Measurements from ENCODE around the gene RPRD1B. TPM values are rescaled to one million over a fixed set of nuclear protein-coding genes. Genes with fewer than 3 reads are reported as not detected.
A peak's percentile ranks its signal among the peaks of the same experiment; 100 is the strongest.
"Not testable (repeated sequence)": the region's sequence is repeated elsewhere in the genome, so short reads cannot be mapped to it uniquely, and the experiment has no call there.

The RPRD1B gene
- total RNA-seq, 1 donor from 2014 or later: 46.3 TPM

DNA sequence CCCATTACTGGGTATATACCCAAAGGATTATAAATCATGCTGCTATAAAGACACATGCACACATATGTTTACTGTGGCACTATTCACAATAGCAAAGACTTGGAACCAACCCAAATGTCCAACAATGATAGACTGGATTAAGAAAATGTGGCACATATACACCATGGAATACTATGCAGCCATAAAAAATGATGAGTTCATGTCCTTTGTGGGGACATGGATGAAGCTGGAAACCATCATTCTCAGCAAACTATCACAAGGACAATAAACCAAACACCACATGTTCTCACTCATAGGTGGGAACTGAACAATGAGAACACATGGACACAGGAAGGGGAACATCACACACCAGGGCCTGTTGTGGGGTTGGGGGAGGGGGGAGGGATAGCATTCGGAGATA, 73.8 kb downstream of the RPRD1B start:
- not testable (repeated sequence) for DNase-seq

DNA sequence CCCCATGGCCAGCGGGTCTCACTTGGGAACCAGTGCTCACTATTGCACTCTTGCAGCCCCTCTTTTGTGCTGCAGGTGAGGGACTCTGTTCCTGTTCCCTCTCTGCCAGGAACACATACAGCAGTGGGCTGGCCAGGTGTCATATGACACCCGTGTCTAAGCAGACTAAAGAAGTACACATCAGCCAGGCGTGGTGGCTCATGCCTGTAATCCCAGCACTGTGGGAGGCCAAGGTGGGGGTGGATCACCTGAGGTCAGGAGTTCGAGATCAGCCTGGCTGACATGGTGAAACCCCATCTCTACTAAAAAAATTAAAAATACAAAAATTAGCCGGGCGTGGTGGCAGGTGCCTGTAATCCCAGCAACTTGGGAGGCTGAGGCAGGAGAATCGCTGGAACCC, 74.4 kb downstream of the RPRD1B start:
- DNase-seq: not testable (repeated sequence)

DNA sequence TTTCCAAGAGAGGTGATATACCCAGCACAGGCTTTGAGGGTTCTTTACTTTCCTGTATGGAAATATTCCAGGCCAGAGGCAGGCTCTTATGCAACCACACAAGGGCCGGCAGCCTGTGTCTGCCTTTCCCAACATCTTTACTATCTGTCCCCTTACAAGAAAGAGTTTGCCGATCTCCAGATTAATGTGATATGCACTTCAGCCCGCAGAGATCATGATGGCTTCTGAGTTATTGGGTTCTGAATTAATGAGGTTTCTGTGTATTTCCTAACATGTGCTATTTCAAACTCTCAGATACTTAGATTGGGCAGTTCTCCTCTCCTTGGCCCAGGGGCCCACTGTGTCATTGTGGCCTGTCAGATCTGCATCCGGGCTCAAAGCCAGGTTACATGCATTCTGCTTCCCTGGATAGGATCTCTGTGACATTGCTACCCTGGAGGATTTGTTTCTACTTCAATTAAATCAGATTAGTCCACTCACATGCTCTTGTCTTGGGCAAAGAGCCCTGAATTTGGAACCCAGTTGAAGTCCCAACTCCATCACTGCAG, 75.0 kb downstream of the RPRD1B start:
- DNase-seq: no peak

DNA sequence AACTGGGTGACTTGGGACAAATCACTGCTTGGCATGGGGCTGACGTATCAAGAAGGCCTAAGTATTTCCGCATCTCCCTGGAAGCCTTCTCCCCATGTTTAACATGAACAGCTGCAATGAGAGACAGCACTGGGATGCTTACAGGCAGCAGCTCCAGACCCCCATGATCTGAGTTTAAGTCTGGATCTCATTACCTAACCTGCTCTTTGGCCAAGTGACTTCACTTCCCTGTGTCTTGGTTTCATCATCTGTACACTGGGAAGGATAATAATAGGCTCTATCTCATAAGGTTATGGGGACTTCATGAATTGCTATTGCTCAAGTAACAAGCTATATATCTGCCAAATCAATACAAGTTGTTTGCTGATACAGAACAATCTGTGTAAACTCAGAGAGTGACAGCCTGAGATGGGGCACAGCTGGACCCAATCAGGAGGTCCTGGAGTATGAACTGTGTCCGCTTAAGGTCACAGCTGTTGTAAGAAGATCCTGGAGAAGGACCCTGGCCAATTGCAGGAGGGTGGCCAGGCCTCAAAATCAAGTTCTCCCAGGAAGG, 75.5 kb downstream of the RPRD1B start:
- peak; percentile 94 for DNase-seq

DNA sequence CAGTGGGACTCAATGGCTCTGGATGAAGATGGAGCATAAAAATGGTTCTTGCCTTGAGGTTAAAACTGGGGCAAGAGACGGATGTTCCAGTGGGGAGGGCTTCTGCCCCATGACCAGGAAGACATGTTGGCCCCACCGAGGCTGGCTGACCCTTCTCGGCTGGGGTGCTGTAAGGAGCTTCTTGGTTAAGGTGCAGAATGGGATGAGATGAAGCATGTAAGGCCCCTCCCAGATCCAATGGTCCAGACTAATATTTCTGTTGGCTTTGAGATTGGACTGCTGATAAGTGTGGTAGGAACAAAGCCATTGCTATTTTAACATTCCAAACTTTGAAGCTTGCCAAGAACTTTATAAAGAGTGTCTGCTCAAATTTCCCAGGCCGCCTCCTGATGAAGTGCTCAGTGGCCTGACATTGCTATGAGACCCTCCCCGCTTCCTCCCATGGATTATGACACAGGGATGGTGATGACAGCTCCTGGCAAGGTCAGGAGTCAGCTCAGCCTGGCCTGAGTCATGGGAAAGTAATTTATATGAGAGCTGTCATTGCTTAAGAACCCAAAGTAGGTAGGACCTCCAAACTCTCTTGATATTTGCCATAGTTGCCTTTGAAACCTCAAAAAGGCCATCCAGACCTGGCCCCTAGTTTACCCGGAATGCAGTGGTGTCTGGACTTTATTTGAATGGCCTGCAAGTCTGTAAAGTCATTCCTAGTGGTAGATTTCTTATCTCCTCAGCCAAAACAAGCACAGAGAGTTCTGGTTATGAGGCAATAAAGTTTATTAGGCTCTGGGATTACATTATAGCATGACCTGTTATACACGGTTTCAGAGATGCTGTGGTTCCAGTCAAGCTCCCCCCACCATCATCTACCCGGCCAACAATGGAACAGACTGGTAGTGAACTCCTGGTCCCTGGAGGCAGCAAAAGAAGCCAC, 76.3 kb downstream of the RPRD1B start:
- peak; percentile 91 for DNase-seq

DNA sequence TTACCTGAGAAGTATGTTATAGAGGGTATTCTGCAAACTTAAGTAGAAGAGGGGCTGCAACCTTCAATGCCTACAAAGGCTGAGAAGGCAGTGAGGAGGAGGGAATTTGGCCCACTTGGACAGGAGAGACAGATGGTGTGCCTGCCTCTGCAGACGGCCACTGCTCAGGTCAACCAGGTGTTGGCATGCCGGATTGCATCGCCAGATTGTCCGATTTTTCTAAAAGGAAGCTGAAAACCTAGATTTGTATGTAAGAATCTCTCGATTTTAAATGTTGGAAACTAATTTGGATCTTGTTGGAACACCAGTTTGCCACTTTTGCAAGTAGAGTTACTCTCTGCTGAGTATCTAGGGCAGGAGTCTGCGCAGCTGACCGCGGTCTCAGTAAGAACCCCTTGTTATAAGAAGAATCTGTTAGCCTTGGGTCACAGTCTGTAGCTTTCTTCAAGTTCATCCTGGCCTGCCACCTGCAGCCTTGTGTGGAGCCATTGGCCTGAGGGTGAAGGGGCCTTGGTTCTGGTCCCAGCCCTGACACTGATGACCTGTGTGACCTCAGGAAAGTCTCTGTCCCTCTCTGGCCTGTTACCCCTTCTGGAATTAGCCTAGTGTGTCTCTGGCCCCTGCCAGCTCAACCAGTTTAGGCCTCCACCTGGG, 77.1 kb downstream of the RPRD1B start:
- DNase-seq: peak; percentile 18

DNA sequence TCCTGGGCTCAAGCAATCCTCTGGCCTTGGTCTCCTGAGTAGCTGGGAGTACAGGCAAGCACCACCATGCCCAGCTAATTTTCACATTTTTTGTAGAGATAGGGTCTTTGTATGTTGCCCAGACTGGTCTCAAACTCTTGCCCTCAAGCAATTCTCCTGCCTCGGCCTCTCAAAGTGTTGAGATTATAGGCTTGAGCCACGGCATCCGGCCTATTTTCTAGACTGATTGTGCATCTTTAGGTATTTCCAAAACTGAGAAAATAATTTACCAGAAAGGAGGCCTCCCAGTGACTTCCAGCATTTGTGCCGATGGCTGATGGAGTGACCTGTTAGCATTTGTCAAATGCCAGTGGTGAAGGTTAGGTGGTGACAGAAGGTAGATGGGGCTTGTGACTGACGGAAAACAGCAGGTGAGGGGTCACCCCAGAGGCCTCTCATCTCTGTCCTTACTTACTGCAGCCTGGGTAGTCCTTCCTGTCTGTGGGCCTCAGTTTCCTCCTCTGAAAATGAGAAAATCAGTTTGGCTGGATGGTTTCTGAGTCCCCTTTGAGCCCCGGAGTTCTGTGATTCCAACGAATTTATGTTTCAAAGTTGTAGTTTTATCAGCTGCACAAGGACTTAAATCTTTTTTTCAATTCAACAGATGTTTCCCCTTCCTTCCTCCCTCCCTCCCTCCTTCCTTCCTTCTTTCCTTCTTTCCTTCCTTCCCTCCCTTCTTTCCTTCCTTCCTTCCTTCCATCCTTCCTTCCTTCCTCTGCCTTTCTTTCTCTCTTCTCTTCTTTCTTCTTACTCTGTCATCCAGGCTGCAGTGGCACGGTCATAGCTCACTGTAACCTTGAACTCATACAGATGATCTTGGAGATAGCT, 78.1 kb downstream of the RPRD1B start:
- DNase-seq: no peak

DNA sequence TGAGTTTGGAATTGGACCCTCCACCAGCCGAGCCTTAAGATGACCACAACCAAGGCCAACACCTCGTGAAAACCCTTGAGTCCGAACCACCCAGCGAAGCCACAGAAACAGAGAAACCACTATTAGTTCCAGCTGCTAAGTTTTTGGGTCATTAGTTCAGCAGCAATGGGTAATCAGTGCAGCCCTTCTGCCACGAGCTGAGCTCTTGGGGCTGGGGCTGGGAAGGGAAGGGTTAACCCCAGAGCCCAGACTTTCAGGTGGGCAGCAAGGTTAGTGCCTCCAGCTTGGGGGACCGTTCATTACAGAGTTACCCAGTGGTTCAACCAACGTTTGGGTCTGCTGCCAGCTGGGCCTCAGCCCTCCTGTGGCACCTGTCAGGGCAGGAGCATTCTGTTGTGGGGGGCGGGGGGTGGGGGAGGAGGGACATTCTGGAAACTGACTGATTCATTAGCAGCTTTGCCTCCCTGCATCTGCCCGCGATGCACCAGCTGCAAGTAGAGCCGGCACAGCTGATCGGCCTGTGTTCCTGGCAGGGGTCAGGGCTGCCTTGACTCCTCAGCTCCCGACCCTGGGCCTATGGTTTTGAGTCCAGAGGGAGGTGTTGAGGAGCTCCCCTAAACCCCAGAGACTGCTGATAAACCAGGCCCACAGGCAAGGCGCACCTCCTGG, 78.8 kb downstream of the RPRD1B start:
- peak; percentile 79 for DNase-seq

DNA sequence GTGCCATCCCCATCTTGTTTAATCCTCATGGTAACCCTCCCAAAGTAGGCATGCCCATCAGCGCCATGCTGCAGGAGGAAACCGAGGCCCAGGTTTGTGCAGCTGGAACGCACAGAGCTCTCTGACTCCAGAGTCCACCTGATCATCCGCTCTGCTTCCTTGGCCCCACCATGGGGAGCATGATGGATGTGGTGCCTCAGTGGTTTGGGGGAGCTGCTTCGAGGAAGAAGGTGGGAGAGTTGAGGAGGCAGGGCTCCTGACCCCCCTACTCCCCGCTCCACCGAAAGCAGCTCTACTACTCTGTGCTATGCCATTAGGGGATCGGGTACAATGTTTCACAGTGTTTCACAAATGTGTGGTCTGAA, 79.4 kb downstream of the RPRD1B start:
- DNase-seq: no peak

DNA sequence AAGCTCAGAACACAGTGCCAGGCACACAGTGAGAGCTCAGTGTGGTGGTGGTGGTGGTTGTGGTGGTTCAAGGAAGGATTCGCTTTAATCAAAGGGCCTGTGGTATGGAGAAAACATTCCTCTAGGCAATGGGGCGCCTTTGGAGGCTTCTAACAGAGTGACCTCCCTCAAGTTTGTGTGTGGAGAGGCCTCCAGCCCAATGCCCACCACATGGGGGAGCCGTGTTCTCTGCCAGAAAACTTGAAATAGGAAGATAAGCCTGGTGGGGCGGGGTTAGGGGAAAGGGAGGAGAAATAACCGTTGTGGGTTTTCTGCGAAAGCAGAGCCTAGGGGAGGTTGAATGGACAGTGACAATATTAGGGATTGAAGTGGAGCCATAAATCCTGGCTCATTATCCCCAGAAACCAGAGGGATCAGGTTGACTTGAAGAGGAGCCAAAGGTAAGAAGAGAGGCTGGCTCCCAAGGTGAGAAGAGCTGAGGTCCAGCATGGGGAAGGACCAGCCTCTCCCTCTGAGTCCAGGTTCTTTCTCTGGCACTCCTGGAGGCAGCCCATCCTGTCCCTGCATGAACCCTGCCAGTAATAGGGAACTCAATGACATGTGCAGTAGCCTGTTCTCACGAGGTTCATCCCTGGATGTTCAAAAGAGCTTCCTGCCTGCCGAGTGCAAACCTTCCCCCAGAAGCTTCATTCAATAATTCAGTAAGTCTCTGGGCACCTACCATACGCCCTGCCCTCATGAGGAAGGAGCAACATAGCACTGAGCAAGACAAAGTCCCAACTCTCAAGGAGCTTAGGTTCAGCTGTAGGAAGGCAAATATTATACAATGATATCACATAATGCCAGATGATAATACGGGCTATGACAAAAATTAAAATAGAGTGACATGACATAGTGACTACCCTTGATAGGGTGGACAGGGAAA, 80.1 kb downstream of the RPRD1B start:
- peak; percentile 53 for DNase-seq

DNA sequence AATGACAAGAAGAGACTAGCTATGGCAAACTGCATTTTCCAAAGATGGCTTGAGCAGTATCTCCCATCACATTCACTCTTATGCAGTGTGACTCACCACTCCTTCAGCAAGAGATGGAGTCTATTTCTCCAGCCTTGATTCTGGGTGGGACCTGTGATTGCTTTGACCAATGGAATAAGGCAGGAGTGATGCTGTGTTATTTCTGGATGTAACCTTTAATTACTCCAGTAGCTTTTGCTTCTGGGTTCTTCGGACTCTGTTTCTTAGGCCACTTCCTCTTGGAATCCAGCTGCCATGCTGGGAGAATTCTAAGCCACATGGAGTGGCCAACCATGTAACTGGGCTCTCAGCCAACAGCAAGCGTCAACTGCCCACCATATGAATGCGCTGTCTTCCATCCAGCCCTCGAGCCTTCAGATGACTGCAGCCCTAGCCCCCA, 80.8 kb downstream of the RPRD1B start:
- no peak for DNase-seq

DNA sequence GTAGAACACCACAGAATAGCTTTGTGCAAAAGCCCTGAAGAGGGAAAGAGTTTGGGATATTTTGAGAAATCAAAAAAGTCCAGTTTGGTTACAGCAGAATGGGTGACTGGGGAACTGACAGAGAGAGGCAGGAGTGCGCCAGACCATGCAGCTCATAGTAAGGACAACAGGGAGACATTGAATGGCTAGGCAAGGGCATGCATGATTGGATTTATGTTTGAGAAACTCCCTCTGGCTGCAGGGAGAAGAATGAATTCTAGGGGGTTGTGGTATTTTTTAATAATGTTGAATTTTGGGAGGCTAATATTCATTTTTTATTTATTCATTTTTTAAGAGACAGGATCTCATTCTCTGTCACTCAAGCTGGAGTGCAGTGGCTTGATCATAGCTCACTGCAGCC, 81.7 kb downstream of the RPRD1B start:
- no peak for DNase-seq

DNA sequence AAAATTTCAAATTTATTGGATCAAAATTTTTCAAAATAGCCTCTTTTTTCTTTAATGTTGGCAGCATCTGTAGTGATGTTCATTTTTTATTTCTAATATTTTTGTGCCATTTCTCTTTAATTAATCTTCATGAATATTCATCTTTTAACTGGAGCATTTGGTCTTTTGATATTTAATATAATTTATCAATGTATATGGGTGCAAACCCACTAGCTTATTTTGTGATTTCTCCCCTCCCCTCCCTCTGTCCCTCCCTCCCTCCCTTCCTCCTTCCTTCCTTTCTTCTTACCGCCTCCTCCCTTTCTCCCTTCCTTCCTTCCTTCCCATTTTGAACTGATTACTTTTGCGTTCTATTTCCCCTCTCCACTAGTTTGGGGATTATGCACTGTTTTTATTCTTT, 82.3 kb downstream of the RPRD1B start:
- DNase-seq: no peak

DNA sequence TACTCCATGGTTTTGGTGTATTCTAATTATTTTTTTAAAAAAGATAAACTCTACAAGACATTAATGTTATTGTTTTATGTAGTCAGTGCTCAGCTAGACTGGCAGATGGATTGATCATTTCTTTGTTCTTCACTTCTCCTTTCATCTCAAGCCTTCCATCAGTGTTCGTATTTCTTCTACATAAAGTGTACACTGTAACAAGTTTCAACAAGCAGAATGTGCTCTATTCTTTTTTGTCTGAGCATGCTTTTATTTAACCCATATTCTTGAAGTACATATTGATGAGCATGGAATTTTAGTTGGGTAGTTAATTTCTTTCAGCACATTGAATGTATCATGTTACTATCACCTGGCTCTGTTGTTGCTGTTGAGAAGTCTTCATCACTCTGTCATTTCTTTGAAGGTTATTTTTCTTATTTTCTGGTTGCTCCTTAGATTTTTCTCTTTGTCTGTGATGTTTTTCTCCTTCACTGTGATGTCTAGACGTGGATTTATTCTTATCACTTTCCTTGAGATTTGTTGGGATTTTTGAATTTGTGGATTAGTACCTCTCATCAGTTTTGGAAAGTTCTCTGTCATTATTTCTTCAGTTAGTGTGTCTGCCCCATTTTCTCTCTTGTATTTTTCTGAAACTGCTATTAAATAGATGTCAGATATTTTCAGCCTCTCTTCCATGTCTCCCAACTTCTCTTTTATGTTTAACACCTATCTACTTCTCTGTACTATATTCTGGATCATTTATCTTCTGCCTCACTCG, 83.0 kb downstream of the RPRD1B start:
- no peak for DNase-seq

DNA sequence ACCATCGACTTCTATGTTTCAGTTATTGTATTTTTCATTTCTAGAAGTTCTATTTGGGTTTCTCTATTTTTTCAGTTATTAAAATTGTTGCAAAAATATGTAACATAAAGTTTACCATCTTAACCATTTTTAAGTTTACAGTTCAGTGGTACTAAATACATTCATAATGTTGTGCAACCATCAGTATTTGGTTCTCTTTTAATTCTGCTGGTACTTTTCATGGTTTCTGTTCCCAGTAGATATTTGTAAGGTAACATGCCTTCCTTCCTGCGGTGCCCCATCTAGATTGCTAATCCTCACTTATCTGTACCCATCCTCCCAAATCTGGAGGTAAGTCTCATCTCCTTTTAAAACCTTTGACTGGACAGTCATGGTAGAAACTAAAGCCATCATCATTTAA, 83.7 kb downstream of the RPRD1B start:
- DNase-seq: no peak

DNA sequence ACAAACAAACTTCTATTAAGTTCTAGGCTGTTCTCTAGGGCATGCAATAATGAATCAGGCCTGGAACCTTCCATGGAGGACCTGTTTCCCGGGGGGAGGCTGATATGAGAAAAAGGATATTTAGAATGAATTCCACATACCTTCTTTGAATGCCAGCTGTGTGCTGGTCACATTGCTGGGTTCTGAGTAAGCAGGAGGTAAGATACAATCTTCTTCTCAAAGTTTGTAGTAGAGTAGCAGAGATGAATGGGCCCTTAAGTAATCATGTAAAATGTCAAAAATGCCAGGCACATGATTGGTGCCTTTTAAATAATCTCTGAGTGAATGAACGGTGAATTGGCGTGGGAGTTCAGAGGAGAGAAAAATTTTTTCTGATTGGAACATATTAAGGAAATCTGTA, 84.1 kb downstream of the RPRD1B start:
- DNase-seq: no peak

DNA sequence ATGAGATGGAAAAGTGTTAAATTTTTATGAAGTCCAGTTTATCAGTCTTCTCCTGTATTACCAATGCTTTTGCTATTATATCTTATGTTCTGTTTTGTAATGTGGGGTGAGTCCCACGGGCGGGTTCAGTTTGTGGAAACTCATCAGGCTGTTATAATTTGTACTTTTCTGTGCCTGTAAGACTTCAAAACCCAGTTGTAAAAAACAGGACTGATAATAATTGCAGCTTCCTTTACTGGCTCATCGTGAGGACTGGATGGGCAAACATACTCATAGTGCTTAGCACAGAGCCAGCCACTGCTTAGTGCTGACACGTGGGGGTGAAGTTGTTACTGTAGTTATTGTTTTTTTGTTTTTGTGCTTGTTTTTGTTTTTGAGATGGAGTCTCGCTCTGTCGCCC, 85.9 kb downstream of the RPRD1B start:
- DNase-seq: no peak

DNA sequence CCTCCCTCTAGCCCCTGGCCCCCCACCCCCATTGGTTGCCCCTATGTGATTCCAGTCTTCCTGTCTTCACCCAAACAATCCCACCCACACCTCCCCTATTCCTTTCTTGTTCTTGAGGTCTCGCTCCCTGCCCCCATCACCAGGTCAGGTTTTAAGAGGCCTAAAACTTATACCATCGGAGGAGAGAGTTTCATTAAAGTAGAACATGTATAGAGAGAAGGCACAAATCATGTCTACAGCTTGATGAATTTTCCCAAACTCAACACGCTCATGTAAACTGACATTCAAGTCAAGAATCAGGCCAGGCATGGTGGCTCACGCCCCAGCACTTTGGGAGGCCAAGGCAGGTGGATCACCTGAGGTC, 87.1 kb downstream of the RPRD1B start:
- DNase-seq: no peak

DNA sequence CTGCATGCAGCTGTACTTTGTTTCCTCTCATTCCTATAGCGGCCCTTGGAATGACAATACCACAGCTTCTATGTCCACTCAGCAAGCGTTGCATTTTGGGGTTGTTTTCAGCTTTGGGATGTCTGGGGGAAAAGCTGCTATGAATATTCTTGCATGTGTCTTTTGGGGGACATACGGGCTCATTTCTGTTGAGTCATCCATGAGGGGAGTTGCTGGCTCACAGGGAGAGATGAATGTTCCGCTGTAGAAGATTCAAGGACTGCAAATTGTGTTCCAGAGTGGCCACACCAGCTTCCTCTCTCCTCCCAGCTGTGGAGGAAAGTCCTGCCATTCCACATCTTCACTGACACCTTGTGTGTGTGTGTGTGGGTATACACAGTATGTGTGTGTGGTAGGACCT, 88.2 kb downstream of the RPRD1B start:
- no peak for DNase-seq

Data from tongue (tissue), 2 donors.